Omental fat pad (tissue), 4 donors: ENCODE measurements around the gene SLC12A7. TPM values are rescaled to one million over a fixed set of nuclear protein-coding genes. Genes with fewer than 3 reads are reported as not detected.

Experiments
- ATAC-seq: fragments of 150-250 bp; one replicate; pipeline ENCODE4 v1.9.1; 2016; ENCODE audit warnings: mild to moderate bottlenecking, moderate library complexity; ENCODE audit not compliant: low FRiP score
- DNase-seq: peaks from one replicate; pipeline ENCODE4 v3.0.0-alpha.2; 2019; ENCODE audit warnings: low spot score
- total RNA-seq, 4 donors: library from RNA; depleted of rRNA; stranded (reverse); fragments of >200 nt; gene quantifications; one replicate each; pipeline ENCODE4 v1.1.0, GENCODE V29; 2016
- TF ChIP-seq, protein P1 (sequence below), 3 donors: fragments of 450-650 bp; IDR thresholded peaks; one replicate each; pipeline ENCODE4 v1.5.1; 2016 to 2017; ENCODE audit warnings: antibody characterized with exemption in 3 of 3, mild to moderate bottlenecking in 3 of 3, moderate library complexity in 2 of 3

The SLC12A7 gene
- total RNA-seq, 4 donors from 2014 or later = 17.2 to 39.0 (median 27.5) TPM

DNA sequence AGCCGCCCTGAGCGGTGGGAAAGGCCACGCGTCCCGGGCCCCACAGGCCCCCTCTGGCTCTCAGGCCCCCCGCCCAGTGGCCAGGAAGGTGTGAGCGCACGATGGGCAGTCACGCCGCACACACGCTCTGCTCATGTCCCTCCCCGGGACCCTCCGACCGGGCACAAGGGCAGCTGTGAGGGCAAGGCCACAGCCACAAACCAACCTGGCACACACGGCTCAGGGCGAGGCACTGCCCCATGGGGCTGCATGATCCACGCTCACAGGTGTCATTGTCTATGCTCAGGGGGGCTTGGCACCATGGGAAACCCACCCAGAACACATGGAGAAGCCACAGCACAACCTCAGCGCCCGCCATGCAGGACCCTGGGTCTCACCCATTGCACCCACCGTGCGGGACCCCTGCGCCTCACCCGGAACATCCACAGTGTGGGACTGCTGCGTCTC, 51.3 kb downstream of the SLC12A7 start:
- no peak for ATAC-seq
- TF ChIP-seq, protein P1, sequence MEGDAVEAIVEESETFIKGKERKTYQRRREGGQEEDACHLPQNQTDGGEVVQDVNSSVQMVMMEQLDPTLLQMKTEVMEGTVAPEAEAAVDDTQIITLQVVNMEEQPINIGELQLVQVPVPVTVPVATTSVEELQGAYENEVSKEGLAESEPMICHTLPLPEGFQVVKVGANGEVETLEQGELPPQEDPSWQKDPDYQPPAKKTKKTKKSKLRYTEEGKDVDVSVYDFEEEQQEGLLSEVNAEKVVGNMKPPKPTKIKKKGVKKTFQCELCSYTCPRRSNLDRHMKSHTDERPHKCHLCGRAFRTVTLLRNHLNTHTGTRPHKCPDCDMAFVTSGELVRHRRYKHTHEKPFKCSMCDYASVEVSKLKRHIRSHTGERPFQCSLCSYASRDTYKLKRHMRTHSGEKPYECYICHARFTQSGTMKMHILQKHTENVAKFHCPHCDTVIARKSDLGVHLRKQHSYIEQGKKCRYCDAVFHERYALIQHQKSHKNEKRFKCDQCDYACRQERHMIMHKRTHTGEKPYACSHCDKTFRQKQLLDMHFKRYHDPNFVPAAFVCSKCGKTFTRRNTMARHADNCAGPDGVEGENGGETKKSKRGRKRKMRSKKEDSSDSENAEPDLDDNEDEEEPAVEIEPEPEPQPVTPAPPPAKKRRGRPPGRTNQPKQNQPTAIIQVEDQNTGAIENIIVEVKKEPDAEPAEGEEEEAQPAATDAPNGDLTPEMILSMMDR (IDR thresholded peaks at IDR 0.05) = no peak
- DNase-seq = no peak

DNA sequence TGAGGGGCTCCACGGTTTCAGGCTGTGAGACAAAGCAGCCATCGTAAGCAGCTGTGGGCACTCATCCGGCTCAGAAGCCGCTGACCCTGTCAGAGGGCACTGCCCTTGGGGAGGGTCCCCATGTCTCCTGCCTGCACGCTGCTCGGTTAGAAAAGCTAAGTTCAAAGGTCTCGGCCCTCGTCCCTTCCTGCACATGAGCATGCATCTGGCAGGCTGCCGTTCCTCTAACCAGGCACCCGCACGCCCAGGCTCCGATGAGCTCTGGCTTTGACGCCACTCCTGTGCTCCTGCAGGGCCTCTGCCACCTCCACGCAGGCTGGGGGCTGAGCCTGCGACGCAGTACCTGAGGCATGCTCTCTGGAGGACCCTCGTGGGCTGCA, 52.0 kb downstream of the SLC12A7 start:
- TF ChIP-seq, protein P1 (IDR thresholded peaks at IDR 0.05) = no peak
- DNase-seq (no peak), ATAC-seq (no peak)

DNA sequence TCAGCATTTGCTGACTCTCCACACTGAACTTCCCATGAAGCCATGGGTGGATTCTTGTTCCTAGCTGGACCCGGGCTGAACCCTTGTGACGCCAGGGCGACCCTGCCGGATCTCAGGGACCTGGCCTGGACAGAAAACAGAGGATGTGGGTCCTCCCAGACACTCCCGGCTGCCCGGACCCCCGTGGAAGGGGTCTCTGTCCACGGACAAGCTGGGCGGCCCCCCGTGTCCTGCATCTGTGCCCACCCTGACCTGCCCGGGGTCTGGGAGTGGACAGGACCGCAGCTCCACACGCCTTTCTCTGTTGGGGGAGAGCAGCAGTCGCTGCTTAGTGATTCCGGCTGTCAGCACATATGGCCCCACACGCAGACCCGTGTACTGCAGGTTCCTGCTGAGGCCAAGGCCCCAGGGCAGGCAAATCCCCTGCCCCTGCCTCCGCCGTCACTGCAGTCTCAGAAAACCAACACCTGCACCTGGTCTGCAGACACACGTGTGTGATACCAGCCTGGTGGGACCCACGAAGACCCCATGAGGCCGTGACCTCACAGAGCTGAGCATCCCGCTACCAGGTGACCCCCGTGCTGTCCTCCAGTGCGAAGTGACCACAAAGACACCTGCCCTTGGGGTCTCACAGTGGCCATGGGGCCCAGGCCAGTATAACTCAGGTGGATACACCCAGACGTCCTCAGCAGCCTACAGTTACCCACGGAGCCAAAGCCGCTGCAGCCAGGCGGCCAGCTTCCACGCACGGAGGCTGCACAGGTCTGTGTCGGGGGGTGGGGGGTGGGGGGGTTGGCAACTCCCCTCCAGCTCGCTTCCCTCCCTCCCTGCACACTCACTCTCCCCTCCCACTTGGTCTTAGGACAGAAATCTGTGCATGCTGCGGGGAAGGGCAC, 52.6 kb downstream of the SLC12A7 start:
- no peak for DNase-seq
- TF ChIP-seq, protein P1 (IDR thresholded peaks at IDR 0.05) = no peak
- ATAC-seq = no peak

DNA sequence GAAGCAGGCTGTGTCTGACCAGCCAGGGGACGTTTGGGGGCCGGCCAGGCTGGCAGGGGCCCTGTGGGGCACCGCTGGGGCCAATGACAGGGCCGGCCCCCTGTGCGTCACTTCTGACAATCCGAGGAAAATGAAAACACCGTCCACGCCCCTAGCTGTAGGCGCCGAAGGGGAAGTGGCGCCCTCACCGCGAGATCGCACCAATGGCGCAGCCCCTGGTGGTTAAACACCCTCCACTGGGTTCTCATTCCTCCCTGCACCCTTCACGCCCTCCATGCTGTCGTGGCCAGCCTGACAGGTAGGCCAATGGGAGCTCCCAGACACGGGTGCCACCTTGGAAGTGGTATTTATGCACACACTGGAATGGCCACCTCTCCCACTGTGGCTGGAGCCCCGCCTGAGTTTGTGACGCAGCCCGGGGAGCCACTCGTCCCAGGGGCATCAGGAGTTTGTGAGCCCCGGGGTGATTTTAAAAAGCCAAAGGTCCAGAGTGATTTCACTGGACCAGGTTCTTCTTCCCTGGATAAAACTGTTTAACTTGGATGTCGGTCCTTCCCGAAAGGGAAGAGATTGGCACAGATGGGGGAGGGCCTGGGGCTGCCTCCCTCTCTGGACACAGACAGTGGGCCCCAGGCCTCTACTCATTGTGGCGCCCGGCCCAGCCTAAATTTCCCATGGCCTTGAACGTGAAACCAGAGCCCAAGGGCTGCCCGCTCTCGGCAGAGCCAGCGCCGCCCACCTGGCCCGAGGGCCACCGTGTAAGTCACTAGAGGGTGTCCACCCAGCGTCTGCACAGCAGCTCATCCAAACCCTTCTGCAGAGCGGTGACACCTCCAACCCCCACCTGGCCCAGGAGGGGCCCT, 53.5 kb downstream of the SLC12A7 start:
- DNase-seq (no peak), ATAC-seq (no peak)
- TF ChIP-seq, protein P1 (IDR thresholded peaks at IDR 0.05) = no peak

DNA sequence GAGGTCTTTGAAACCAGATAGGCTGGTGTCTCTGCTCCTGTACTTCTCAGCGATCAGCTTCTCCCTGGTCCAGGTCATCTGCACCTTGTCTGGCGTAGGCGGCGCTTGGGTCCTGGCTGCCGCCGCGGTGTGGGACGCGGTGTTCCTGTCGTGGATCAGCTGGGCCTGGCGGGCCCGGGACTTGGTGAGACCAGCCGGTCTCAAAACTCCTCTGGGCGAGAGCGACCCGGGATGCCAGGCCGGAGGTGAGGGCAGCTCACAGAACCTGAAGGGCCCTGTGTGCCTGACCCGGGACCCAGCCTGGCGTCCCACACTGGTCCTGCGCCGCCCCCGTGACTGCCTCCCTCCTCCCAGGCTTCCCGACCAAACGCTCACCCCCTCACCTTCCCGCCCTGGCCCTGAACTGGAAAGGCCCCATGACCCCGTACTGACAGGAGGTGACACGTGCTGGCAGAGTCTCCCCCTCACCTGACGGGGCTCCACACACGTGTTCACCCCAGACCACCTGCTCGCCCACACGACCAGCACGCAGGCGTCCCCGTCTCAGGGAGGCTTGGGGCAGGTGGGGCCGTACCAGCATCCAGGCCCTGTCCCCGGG, 54.3 kb downstream of the SLC12A7 start:
- DNase-seq = no peak
- TF ChIP-seq, protein P1 (IDR thresholded peaks at IDR 0.05) = no peak

DNA sequence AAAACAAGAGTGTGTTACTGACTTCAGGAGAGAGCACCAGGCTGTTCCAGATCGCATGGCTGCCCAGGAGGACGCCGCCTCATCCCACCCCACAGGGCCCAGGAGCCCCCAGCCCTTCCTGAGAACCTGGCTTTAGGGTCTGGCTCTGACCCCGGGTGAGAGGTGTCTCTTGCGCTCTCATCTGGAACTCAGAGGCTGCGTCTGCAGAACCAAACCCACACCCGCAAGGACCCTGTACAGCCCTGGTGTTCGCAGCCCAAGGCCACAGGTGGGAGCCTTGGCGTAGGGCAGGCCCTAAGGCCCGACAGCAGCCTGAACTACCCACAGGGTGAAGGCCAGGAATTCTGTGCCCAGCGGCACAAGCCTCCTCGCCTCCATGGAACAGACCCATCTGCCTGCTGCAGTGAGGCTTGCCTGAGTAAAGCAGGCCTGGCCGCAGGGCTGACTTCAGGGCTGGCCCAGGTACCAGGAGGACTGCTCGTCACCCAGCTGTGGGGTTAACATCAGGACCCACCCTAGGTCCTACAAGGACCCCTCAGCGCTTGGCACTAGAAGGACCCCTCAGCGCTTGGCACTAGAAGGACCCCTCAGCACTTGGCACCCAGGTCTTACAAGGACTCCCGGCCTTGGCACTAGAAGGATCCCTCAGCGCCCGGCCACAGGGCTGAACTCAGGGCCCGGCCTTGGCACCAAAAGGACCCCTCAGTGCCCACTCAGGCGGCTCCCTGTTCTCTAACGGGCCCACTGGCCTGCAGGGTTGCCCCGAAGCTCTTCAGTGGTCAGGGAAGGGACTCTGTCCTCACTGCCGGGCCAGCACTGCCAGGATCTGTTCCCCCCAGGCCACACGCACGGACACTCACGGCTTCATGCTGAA, 55.0 kb downstream of the SLC12A7 start:
- no peak for DNase-seq
- ATAC-seq = no peak

More for the DNA sequence above, 54.3 kb downstream of the SLC12A7 start:
- no peak for ATAC-seq

More for the DNA sequence above, 55.0 kb downstream of the SLC12A7 start:
- TF ChIP-seq, protein P1 (IDR thresholded peaks at IDR 0.05) = no peak
